HepG2 (cell line): ENCODE results near the gene VWC2L. TPM values are rescaled to one million over a fixed set of nuclear protein-coding genes. Genes with fewer than 3 reads are reported as not detected.

Experiments
- ATAC-seq: fragments of 200-7000 bp; cut with Tn5 transposase; 3 replicates; pipeline ENCODE4 v1.9.1; 2020; ENCODE audit warnings: mild to moderate bottlenecking, moderate library complexity
- BruUV-seq: library from RNA; stranded (reverse); fragments of 400-500 nt; replicated peaks from 2 replicates; lab custom pipeline; 2021; lab: Mats Ljungman, UMichigan
- CTCF ChIA-PET: fragments of 300-600 bp; formaldehyde crosslinking; extraction: SDS; loops from one replicate; lab custom pipeline; 2021; ENCODE audit warnings: low total read pairs, inconsistent platforms, low intra/inter-chr PET ratio; lab: Yijun Ruan, JAX
- POLR2A ChIA-PET: fragments of 350-600 bp; sonication (Branson Sonifier 250); formaldehyde crosslinking; loops from one replicate; lab custom pipeline; 2020; ENCODE audit warnings: antibody characterized with exemption, inconsistent platforms; lab: Yijun Ruan, JAX
- DNase-seq: peaks from one replicate; pipeline ENCODE4 v3.0.0-alpha.2; 2015; ENCODE audit warnings: low spot score
- FAIRE-seq: peaks from 3 replicates; lab custom pipeline; 2011; peaks lifted over from hg19 to GRCh38; lab: Jason Lieb, UNC
- H2AFZ ChIP-seq: one replicate; pipeline ENCODE4 v1.6.1; 2011; ENCODE audit warnings: low read length, inconsistent platforms
- H3K27ac ChIP-seq: fragments of 300-600 bp; 3 replicates; pipeline ENCODE4 v1.8.0; 2011; ENCODE audit warnings: mixed run types, mild to moderate bottlenecking, mixed read lengths, low read length, inconsistent platforms; ENCODE audit not compliant: insufficient read depth; ENCODE audit errors: extremely low read length
- H3K27me3 ChIP-seq, 2 experiments: fragments of 200-600 bp in 1 of 2; 2 replicates in 1 of 2; 3 replicates in 1 of 2; pipeline versions ENCODE4 v1.6.0 to v1.8.0; 2011; ENCODE audit warnings: low read length in 2 of 2, mild to moderate bottlenecking in 2 of 2, moderate library complexity in 2 of 2, inconsistent platforms in 1 of 2; ENCODE audit not compliant: insufficient read depth in 2 of 2, control insufficient read depth in 1 of 2
- H3K36me3 ChIP-seq, 2 experiments: fragments of 200-600 bp in 1 of 2; replicated peaks in 1 of 2; 2 replicates in 1 of 2; 3 replicates in 1 of 2; pipeline versions ENCODE4 v1.5.1 to v1.8.0; 2011; ENCODE audit warnings: low read length in 2 of 2, inconsistent platforms in 1 of 2; ENCODE audit not compliant: insufficient read depth in 2 of 2, control insufficient read depth in 1 of 2
- H3K4me1 ChIP-seq: 2 replicates; pipeline ENCODE4 v1.5.1; 2012; ENCODE audit warnings: low read length, inconsistent platforms; ENCODE audit not compliant: insufficient read depth
- H3K4me2 ChIP-seq: 2 replicates; pipeline ENCODE4 v1.6.0; 2011; ENCODE audit warnings: low read depth, low read length, inconsistent platforms
- H3K4me3 ChIP-seq, 3 experiments: fragments of 200-600 bp in 1 of 3; sonication (generic), shearing (Covaris generic) in 1 of 3; replicated peaks in 1 of 3; 2 replicates each; pipeline ENCODE4 v1.5.1; 2011 to 2016; ENCODE audit warnings: low read length in 3 of 3, inconsistent platforms in 2 of 3, low read depth in 2 of 3, mild to moderate bottlenecking in 2 of 3, control low read depth in 1 of 3, mixed read lengths in 1 of 3; ENCODE audit not compliant: insufficient read depth in 1 of 3
- H3K79me2 ChIP-seq: one replicate; pipeline ENCODE4 v1.6.1; 2011; ENCODE audit warnings: low read length, inconsistent platforms; ENCODE audit not compliant: insufficient read depth
- H3K9ac ChIP-seq: 2 replicates; pipeline ENCODE4 v1.6.0; 2011; ENCODE audit warnings: mild to moderate bottlenecking, low read depth, low read length, inconsistent platforms; ENCODE audit not compliant: insufficient read depth
- H3K9me3 ChIP-seq: 2 replicates; pipeline ENCODE4 v1.5.1; 2012; ENCODE audit warnings: mild to moderate bottlenecking, low read length
- H4K20me1 ChIP-seq: 2 replicates; pipeline ENCODE4 v1.6.0; 2011; ENCODE audit warnings: inconsistent platforms, mild to moderate bottlenecking, low read length, moderate library complexity; ENCODE audit not compliant: insufficient read depth
- FOSL1 ChIP-seq: sonication (generic); formaldehyde crosslinking; IDR thresholded peaks from 2 replicates; pipeline ENCODE4 v1.9.0; 2021; ENCODE audit warnings: missing genetic modification reagents, borderline replicate concordance
- NRL ChIP-seq: sonication (generic); formaldehyde crosslinking; IDR thresholded peaks from 2 replicates; pipeline ENCODE4 v1.5.0; 2020; ENCODE audit warnings: missing genetic modification reagents, mild to moderate bottlenecking, moderate library complexity, borderline replicate concordance
- RBFOX2 ChIP-seq: fragments of 200-400 bp; formaldehyde crosslinking; IDR thresholded peaks from 2 replicates; pipeline ENCODE4 v1.6.1; 2017; ENCODE audit warnings: low read depth, mild to moderate bottlenecking, low read length
- RFX3 ChIP-seq: IDR thresholded peaks from 2 replicates; pipeline ENCODE4 v1.6.1; 2016; ENCODE audit warnings: missing biosample characterization, missing genetic modification reagents
- SOX5 ChIP-seq: IDR thresholded peaks from 2 replicates; pipeline ENCODE4 v1.6.1; 2016; ENCODE audit warnings: borderline replicate concordance
- ZBTB20 ChIP-seq: sonication (generic); formaldehyde crosslinking; IDR thresholded peaks from 2 replicates; pipeline ENCODE4 v1.8.1; 2023; ENCODE audit warnings: missing genetic modification reagents, low read depth, mild to moderate bottlenecking, borderline replicate concordance
- ZNF251 ChIP-seq: sonication (generic); formaldehyde crosslinking; IDR thresholded peaks from 2 replicates; pipeline ENCODE4 v1.9.0; 2021; ENCODE audit warnings: mild to moderate bottlenecking, missing genetic modification reagents
- ZNF562 ChIP-seq: sonication (generic); formaldehyde crosslinking; IDR thresholded peaks from 2 replicates; pipeline ENCODE4 v1.8.0; 2022; ENCODE audit warnings: missing genetic modification reagents, borderline replicate concordance
- ZNF879 ChIP-seq: sonication (generic); formaldehyde crosslinking; IDR thresholded peaks from 2 replicates; pipeline ENCODE4 v1.8.1; 2023; ENCODE audit warnings: missing genetic modification reagents
- WGBS: methylation state at CpG from one replicate; pipeline ENCODE4 v1.1.6; 2017; ENCODE audit warnings: low lambda C conversion rate; 5-methylcytosine and 5-hydroxymethylcytosine counted together
- in situ Hi-C: cut with HindIII; loops from 2 replicates; pipeline ENCODE4 v1.10.0; 2017; ENCODE audit warnings: low pct_unique_long_range_greater_than_20kb; ENCODE audit not compliant: extremely low pct_ligation_motif_present
- intact Hi-C: fragments of 100-400 bp; cut with micrococcal nuclease; formaldehyde crosslinking; loops from one replicate; pipeline ENCODE4 v1.10.0; 2022; ENCODE audit not compliant: unreplicated experiment
- polyA plus RNA-seq, 8 experiments: library from polyadenylated mRNA; depleted of rRNA in 3 of 8; stranded (reverse) in 7 of 8; unstranded in 1 of 8; fragments of >200 nt; fragmentation: Illumina TruSeq in 4 of 8; extraction: Trizol in 4 of 8; gene quantifications; 2 replicates each; pipeline versions ENCODE4 v1.2.1 to v1.2.3, GENCODE V29; 2011 to 2016; ENCODE audit warnings: low read depth in 4 of 8, missing spikeins in 1 of 8, mixed read lengths in 1 of 8; ENCODE audit not compliant: insufficient read depth in 1 of 8
- total RNA-seq, 5 experiments: library from RNA; depleted of rRNA; stranded (reverse); fragments of >200 nt; fragmentation: Illumina TruSeq; extraction: Trizol; gene quantifications; 2 replicates each; pipeline ENCODE4 v1.2.3, GENCODE V29; 2016; ENCODE audit warnings: low read depth in 1 of 5
- TF ChIP-seq, protein P1 (sequence below): sonication (generic); formaldehyde crosslinking; IDR thresholded peaks from 2 replicates; pipeline ENCODE4 v1.8.1; 2023; ENCODE audit warnings: mild to moderate bottlenecking, inconsistent platforms, moderate library complexity, missing genetic modification reagents, borderline replicate concordance
- TF ChIP-seq, protein P2 (sequence below): sonication (generic); formaldehyde crosslinking; IDR thresholded peaks from 2 replicates; pipeline ENCODE4 v1.8.0; 2022; ENCODE audit warnings: mild to moderate bottlenecking, missing genetic modification reagents, moderate library complexity
- TF ChIP-seq, protein P3 (sequence below): sonication (generic); formaldehyde crosslinking; IDR thresholded peaks from 2 replicates; pipeline ENCODE4 v1.4.0; 2020; ENCODE audit warnings: missing genetic modification reagents

The VWC2L gene
- total and polyA plus RNA-seq, 2 of the 13 experiments (the other 11 are each of a cell fraction or from before 2014, with no cell fraction given): not detected

DNA sequence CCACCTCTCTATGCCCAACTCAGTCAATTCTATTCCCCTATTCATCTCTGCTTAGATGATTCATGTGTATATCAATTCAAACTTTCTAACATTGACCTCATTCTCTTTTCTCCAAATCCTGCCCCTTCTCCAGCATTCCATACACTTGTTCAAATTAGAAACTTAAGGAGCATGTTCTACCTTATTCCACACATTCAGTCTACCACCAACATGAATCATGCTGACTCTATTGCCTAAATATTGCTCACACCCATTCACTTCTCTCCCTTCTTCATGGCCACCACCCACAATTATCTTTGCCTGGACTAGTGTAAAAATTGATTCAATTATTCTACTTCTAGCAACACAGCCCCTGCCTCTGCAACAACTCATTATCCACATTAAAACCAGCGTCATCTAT lies 147.5 kb downstream of the VWC2L start:
- FAIRE-seq: no peak
- WGBS: 9% methylated on average over 1 of the region's 1 CpG
- H3K9ac ChIP-seq: no peak overlapping the region
- no peaks in the 10 kb centered on the region; a peak in 1 of 5 replicates for H3K27me3 ChIP-seq
- H4K20me1 ChIP-seq: no peaks in the 10 kb centered on the region
- no peaks in the 10 kb centered on the region for H3K9me3 ChIP-seq
- no peak overlapping the region for H3K4me2 ChIP-seq
- H3K27ac ChIP-seq: no peak overlapping the region
- ChIA-PET CTCF (no interaction called here), POLR2A (no interaction called here)
- BruUV-seq: no TSS peak
- intact Hi-C loops: no loop called here
- H3K36me3 ChIP-seq: no peaks in the 10 kb centered on the region
- no peaks in the 10 kb centered on the region for H3K4me1 ChIP-seq
- no peak overlapping the region for H2AFZ ChIP-seq
- H3K79me2 ChIP-seq: no peaks in the 10 kb centered on the region
- ATAC-seq: no peak
- no peak for DNase-seq
- TF ChIP-seq ZBTB20 (CRISPR knock-in tag) (no peak), NRL (no peak), ZNF562 (CRISPR knock-in tag) (no peak), ZNF251 (no peak), RFX3 (CRISPR knock-in tag) (no peak), ZNF879 (CRISPR knock-in tag) (no peak), SOX5 (no peak)
- in situ Hi-C loops: no loop called here
- H3K4me3 ChIP-seq: no peak overlapping the region

DNA sequence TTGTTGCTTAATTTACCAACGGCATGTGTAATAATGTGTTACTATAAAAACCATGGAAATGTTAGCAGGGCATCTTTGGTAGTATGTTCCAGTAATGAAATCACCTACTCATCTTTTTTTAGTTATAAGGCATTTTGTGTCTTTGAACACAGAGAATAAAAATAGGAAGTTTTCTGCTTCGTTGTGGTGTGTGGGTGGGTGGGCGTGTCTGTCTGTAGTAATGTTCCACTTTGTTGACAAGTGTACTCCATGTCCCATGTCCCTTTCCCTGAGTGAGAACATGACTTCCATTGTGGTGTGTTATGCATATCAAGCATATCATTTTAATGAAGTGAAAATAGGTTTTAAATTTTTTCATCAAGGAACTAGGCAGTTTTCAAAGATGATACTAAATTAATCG lies 149.3 kb downstream of the VWC2L start:
- H3K4me3 ChIP-seq: no peak overlapping the region
- ChIA-PET POLR2A (no interaction called here), CTCF (no interaction called here)
- no peaks in the 10 kb centered on the region for H3K36me3 ChIP-seq
- DNase-seq (no peak), FAIRE-seq (no peak), ATAC-seq (no peak)
- WGBS: under 1% methylated on average over 4 of the region's 4 CpGs
- H3K9me3 ChIP-seq: no peaks in the 10 kb centered on the region
- no peak overlapping the region for H3K4me2 ChIP-seq
- H4K20me1 ChIP-seq: no peaks in the 10 kb centered on the region
- H3K27ac ChIP-seq: no peak overlapping the region
- no peaks in the 10 kb centered on the region for H3K4me1 ChIP-seq
- no peaks in the 10 kb centered on the region; a peak in 1 of 5 replicates for H3K27me3 ChIP-seq
- no peak overlapping the region for H2AFZ ChIP-seq
- no TSS peak for BruUV-seq
- no peak overlapping the region for H3K9ac ChIP-seq
- intact Hi-C loops (no loop called here), in situ Hi-C loops (no loop called here)
- no peaks in the 10 kb centered on the region for H3K79me2 ChIP-seq
- TF ChIP-seq, protein P1, sequence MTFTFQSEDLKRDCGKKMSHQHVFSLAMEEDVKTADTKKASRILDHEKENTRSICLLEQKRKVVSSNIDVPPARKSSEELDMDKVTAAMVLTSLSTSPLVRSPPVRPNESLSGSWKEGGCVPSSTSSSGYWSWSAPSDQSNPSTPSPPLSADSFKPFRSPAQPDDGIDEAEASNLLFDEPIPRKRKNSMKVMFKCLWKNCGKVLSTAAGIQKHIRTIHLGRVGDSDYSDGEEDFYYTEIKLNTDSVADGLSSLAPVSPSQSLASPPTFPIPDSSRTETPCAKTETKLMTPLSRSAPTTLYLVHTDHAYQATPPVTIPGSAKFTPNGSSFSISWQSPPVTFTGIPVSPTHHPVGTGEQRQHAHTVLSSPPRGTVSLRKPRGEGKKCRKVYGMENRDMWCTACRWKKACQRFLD: no peak
- TF ChIP-seq FOSL1 (CRISPR knock-in tag) (no peak), RBFOX2 (no peak)
- TF ChIP-seq, protein P2, sequence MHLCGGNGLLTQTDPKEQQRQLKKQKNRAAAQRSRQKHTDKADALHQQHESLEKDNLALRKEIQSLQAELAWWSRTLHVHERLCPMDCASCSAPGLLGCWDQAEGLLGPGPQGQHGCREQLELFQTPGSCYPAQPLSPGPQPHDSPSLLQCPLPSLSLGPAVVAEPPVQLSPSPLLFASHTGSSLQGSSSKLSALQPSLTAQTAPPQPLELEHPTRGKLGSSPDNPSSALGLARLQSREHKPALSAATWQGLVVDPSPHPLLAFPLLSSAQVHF (CRISPR knock-in tag): no peak
- TF ChIP-seq, protein P3, sequence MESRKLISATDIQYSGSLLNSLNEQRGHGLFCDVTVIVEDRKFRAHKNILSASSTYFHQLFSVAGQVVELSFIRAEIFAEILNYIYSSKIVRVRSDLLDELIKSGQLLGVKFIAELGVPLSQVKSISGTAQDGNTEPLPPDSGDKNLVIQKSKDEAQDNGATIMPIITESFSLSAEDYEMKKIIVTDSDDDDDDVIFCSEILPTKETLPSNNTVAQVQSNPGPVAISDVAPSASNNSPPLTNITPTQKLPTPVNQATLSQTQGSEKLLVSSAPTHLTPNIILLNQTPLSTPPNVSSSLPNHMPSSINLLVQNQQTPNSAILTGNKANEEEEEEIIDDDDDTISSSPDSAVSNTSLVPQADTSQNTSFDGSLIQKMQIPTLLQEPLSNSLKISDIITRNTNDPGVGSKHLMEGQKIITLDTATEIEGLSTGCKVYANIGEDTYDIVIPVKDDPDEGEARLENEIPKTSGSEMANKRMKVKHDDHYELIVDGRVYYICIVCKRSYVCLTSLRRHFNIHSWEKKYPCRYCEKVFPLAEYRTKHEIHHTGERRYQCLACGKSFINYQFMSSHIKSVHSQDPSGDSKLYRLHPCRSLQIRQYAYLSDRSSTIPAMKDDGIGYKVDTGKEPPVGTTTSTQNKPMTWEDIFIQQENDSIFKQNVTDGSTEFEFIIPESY (CRISPR knock-in tag): no peak
